Measurements from ENCODE around the gene SENP5.

The SENP5 gene

DNA sequence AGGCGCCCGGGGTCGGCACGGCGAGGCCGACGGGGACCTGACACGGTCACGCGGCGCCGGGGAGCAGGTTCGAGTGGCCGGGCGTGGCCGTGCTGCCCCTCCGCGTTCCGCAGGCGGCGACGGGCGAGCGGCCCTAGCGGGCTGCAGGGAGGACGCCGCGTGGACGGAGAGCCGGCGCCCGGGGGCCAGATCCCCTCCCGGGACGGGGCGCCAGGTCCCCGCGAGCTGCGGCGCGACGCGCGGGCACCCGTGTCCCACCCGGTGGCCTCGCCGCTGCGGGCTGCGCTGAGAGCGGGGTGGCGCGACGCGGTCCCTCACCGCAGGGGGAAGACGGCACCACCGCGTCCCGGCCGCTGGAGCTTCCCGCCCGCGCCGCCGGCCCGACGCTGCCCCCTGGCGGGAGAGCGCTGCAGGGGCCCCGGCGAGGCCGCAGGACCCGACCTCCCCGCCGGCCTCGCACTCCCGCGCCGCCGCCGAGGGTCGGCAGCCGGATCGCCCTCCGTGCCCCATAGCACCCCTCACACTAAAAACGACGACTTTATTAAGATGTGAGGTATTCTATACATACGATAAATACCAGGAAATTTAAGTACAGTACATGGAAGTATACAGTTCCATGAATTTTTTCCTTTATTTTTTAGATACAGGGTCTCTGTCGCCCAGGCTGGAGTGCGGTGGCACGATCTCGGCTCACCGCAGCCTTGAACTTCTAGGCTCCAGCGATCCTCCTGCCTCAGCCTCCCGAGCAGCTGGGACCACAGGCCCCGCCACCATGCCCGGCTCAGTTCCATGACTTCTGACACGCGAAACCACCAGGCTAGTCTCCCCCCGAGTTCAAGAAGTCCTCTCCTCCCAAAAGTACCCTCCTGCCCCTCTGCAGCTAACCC is 102.2 kb downstream of the SENP5 start:
- Histone ChIP-seq H3K36me3 (ENCODE audit: control insufficient read depth in 2 of 2, insufficient read depth in 2 of 2, low read length in 2 of 2) (peaks cover 0 to 3% of the 10 kb centered on the region in 2 donors), H3K27ac (ENCODE audit: low read length) (no peak overlapping the region), H3K4me3 (ENCODE audit: low read length in 2 of 2) (peak overlapping the region; percentile 67 to 81), H3K27me3 (ENCODE audit: control insufficient read depth in 1 of 2, insufficient read depth in 2 of 2, low read length in 2 of 2) (no peaks in the 10 kb centered on the region), H3K4me1 (ENCODE audit: control insufficient read depth, insufficient read depth, low read length) (peaks cover 20% of the 10 kb centered on the region), H3K9ac (ENCODE audit: low read length in 2 of 2) (peak overlapping the region; percentile 29 to 55), H3K9me3 (ENCODE audit: control insufficient read depth in 2 of 2, low read length in 2 of 2) (no peaks in the 10 kb centered on the region)

DNA sequence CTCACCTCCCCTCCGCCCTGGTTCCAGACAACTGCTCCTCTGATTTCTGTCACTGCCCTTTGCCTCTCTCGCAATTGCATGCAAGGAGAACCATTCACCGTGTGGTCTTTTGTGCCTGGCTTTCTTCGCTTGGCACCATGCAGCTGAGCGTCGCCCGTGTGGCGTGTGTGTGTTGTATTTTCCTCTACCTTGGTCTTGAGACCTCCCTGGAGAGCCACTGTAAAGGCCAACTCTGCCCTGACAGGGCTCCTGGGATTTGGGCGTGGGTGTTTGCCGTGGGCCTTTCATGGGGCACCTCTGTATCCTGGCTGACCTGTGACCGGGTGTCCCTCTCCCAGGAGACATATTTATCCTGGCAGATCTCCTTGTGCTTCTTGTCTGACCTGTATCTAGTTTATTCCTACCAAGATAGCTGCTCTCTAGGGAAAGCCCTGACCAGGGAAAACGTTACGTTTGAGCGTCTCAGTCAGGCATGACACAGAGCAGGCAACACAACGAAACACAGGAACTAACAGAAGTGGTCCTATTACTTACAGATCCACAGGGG is 102.9 kb downstream of the SENP5 start:
- no peak overlapping the region for H3K27ac ChIP-seq (ENCODE audit: low read length)
- no peak overlapping the region for H3K4me3 ChIP-seq (ENCODE audit: low read length in 2 of 2)
- H3K9me3 ChIP-seq (ENCODE audit: control insufficient read depth in 2 of 2, low read length in 2 of 2): no peaks in the 10 kb centered on the region
- H3K36me3 ChIP-seq (ENCODE audit: control insufficient read depth in 2 of 2, insufficient read depth in 2 of 2, low read length in 2 of 2): no peaks in the 10 kb centered on the region
- H3K9ac ChIP-seq (ENCODE audit: low read length in 2 of 2): no peak overlapping the region
- H3K27me3 ChIP-seq (ENCODE audit: control insufficient read depth in 1 of 2, insufficient read depth in 2 of 2, low read length in 2 of 2): no peaks in the 10 kb centered on the region
- H3K4me1 ChIP-seq (ENCODE audit: control insufficient read depth, insufficient read depth, low read length): peaks cover 20% of the 10 kb centered on the region

DNA sequence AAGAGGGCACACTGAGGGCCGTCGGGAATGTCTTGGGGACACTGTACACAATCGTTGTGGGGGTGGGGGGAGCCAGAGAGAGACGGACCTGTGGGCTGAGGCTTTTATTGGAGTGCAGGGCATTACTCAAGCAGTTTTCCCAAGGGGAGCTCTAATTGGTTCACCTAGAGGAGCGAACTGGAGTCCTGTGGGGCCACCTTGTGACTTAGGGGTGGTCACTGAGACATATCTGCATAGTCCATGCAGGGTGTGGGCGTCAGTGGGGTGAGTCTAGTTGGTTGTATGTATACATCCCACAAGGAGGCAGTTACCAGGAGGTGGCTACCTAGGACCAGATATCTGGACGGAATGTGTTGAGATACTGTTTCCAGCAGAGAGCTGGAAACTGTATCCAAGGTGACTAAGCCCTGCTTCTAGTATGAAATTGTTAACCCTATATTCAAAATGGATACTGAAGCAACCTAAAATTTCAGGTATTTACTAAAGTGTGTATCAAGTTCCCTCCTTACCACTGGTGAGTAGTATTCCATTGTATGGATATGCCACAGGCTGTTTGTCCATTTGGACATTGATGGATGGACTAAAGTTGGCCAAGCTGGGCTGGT is 103.5 kb downstream of the SENP5 start:
- Histone ChIP-seq H3K4me1 (ENCODE audit: control insufficient read depth, insufficient read depth, low read length) (peaks cover 20% of the 10 kb centered on the region), H3K4me3 (ENCODE audit: low read length in 2 of 2) (no peak overlapping the region), H3K36me3 (ENCODE audit: control insufficient read depth in 2 of 2, insufficient read depth in 2 of 2, low read length in 2 of 2) (no peaks in the 10 kb centered on the region), H3K9me3 (ENCODE audit: control insufficient read depth in 2 of 2, low read length in 2 of 2) (no peaks in the 10 kb centered on the region), H3K27me3 (ENCODE audit: control insufficient read depth in 1 of 2, insufficient read depth in 2 of 2, low read length in 2 of 2) (no peaks in the 10 kb centered on the region), H3K9ac (ENCODE audit: low read length in 2 of 2) (no peak overlapping the region), H3K27ac (ENCODE audit: low read length) (no peak overlapping the region)

DNA sequence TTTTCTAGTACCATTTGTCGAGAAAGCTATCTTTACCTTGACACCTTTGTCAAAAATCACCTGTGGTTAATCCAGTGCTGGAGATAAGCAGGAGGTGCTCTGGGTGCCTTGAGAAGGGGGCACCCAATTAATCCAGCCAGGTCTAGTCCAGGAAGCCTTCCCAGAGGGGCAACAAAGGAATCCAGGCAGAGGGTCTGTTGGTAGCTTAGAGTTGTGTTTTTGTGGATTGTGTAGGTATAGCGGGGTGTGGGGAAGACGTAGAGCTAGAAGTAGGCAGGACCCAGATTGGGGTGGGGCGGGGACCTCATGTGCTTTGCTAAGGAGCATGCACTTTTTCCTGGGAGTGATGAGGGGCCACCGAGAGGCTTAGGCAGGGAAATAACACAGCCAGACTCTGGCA is 106.9 kb downstream of the SENP5 start:
- peaks cover 0 to 3% of the 10 kb centered on the region in 2 donors for H3K27me3 ChIP-seq (ENCODE audit: control insufficient read depth in 1 of 2, insufficient read depth in 2 of 2, low read length in 2 of 2)
- no peak overlapping the region for H3K4me3 ChIP-seq (ENCODE audit: low read length in 2 of 2)
- H3K4me1 ChIP-seq (ENCODE audit: control insufficient read depth, insufficient read depth, low read length): peaks cover 4% of the 10 kb centered on the region
- H3K9ac ChIP-seq (ENCODE audit: low read length in 2 of 2): no peak overlapping the region
- no peaks in the 10 kb centered on the region for H3K36me3 ChIP-seq (ENCODE audit: control insufficient read depth in 2 of 2, insufficient read depth in 2 of 2, low read length in 2 of 2)
- H3K9me3 ChIP-seq (ENCODE audit: control insufficient read depth in 2 of 2, low read length in 2 of 2): no peaks in the 10 kb centered on the region
- no peak overlapping the region for H3K27ac ChIP-seq (ENCODE audit: low read length)

DNA sequence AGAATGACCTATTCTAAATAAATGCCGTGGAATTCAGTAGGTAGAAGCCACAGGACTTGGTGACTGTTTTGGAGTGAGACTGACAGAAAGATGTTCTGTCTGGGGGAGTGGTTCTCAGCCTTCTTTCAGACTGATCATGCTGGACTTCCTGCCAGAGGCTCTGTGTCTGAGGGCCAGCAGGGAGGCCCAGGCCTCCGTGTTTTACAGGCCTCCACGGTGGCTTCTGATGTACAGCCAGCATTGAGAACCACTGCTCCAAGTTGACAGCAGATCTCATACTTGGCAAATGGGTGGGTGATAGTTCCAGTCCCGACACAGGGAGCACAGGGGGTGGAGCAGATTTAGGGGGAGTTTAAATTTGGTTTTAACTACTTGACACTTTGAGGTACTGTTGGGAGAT is 107.6 kb downstream of the SENP5 start:
- H3K27ac ChIP-seq (ENCODE audit: low read length): no peak overlapping the region
- peaks cover 0 to 3% of the 10 kb centered on the region in 2 donors for H3K27me3 ChIP-seq (ENCODE audit: control insufficient read depth in 1 of 2, insufficient read depth in 2 of 2, low read length in 2 of 2)
- no peaks in the 10 kb centered on the region for H3K36me3 ChIP-seq (ENCODE audit: control insufficient read depth in 2 of 2, insufficient read depth in 2 of 2, low read length in 2 of 2)
- no peak overlapping the region for H3K9ac ChIP-seq (ENCODE audit: low read length in 2 of 2)
- no peaks in the 10 kb centered on the region for H3K9me3 ChIP-seq (ENCODE audit: control insufficient read depth in 2 of 2, low read length in 2 of 2)
- H3K4me3 ChIP-seq (ENCODE audit: low read length in 2 of 2): no peak overlapping the region
- no peaks in the 10 kb centered on the region for H3K4me1 ChIP-seq (ENCODE audit: control insufficient read depth, insufficient read depth, low read length)

DNA sequence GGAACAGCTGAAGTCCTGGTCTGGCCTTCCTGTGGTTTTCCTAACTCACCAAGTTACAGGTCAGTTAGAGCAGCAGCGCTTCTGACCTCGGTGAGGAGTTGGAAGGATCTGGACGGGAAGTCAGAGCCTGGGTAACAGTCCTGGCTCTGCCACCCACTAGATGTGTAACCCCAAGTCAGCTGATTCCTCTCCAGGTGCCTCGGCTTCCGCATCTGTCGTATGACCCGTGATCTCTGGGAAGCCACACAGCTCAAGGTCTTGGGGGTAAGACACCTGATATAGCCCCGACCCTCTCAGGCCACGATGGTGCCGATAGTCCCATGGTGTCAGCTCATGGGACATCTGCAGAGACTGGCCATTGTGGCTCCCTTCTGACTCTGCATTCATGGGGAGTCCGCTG is 109.2 kb downstream of the SENP5 start:
- no peak overlapping the region for H3K9ac ChIP-seq (ENCODE audit: low read length in 2 of 2)
- H3K4me3 ChIP-seq (ENCODE audit: low read length in 2 of 2): no peak overlapping the region
- no peaks in the 10 kb centered on the region for H3K36me3 ChIP-seq (ENCODE audit: control insufficient read depth in 2 of 2, insufficient read depth in 2 of 2, low read length in 2 of 2)
- no peak overlapping the region for H3K27ac ChIP-seq (ENCODE audit: low read length)
- H3K4me1 ChIP-seq (ENCODE audit: control insufficient read depth, insufficient read depth, low read length): no peaks in the 10 kb centered on the region
- peaks cover 0 to 3% of the 10 kb centered on the region in 2 donors for H3K27me3 ChIP-seq (ENCODE audit: control insufficient read depth in 1 of 2, insufficient read depth in 2 of 2, low read length in 2 of 2)
- no peaks in the 10 kb centered on the region for H3K9me3 ChIP-seq (ENCODE audit: control insufficient read depth in 2 of 2, low read length in 2 of 2)

DNA sequence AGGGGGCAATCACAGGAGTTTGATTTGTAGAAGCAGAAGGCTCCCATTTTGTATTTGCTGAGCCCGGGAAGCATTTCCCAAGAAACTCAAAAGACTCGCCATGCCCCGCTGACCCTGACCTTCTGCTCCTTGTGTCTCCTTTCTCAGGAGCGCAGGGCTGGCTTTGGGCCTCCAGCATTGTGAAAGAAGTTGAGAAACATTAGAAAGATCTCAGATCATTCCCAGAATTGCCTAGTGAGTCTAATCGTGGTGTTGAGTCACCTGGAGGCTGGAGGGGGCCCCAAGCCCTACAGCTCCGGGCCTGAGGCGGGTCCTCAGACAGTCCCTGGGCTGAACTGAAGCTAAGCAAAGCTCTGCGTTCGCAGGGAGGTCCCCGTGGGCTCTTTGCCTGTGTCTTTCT is 111.8 kb downstream of the SENP5 start:
- H3K27ac ChIP-seq (ENCODE audit: low read length): no peak overlapping the region
- H3K36me3 ChIP-seq (ENCODE audit: control insufficient read depth in 2 of 2, insufficient read depth in 2 of 2, low read length in 2 of 2): no peaks in the 10 kb centered on the region
- H3K27me3 ChIP-seq (ENCODE audit: control insufficient read depth in 1 of 2, insufficient read depth in 2 of 2, low read length in 2 of 2): peaks cover 0 to 3% of the 10 kb centered on the region in 2 donors

DNA sequence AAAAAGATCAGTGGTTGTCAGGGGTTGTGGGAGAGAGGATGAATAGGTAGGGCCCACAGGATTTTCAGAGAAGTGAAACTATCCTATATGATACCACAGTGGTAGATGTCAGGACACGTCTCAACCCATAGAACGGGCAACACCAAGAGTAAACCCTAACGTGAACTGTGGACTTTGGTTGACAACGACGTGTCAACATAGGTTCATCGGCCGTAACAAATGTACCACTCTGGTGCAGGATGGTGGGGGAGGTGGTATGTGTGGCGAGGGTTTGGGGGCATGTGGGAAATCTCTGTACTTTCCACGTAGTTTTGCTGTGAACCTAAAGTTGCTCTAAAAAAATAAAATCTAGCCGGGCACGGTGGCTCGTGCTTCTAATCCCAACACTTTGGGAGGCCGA is 113.9 kb downstream of the SENP5 start:
- Histone ChIP-seq H3K27ac (ENCODE audit: low read length) (no peak overlapping the region), H3K9me3 (ENCODE audit: control insufficient read depth in 2 of 2, low read length in 2 of 2) (no peaks in the 10 kb centered on the region), H3K4me1 (ENCODE audit: control insufficient read depth, insufficient read depth, low read length) (no peaks in the 10 kb centered on the region), H3K36me3 (ENCODE audit: control insufficient read depth in 2 of 2, insufficient read depth in 2 of 2, low read length in 2 of 2) (no peaks in the 10 kb centered on the region), H3K4me3 (ENCODE audit: low read length in 2 of 2) (no peak overlapping the region), H3K27me3 (ENCODE audit: control insufficient read depth in 1 of 2, insufficient read depth in 2 of 2, low read length in 2 of 2) (peaks cover 0 to 3% of the 10 kb centered on the region in 2 donors), H3K9ac (ENCODE audit: low read length in 2 of 2) (no peak overlapping the region)

More for the DNA sequence above, 111.8 kb downstream of the SENP5 start:
- H3K9ac ChIP-seq (ENCODE audit: low read length in 2 of 2): no peak overlapping the region
- no peaks in the 10 kb centered on the region for H3K9me3 ChIP-seq (ENCODE audit: control insufficient read depth in 2 of 2, low read length in 2 of 2)
- H3K4me3 ChIP-seq (ENCODE audit: low read length in 2 of 2): no peak overlapping the region
- H3K4me1 ChIP-seq (ENCODE audit: control insufficient read depth, insufficient read depth, low read length): no peaks in the 10 kb centered on the region

DNA sequence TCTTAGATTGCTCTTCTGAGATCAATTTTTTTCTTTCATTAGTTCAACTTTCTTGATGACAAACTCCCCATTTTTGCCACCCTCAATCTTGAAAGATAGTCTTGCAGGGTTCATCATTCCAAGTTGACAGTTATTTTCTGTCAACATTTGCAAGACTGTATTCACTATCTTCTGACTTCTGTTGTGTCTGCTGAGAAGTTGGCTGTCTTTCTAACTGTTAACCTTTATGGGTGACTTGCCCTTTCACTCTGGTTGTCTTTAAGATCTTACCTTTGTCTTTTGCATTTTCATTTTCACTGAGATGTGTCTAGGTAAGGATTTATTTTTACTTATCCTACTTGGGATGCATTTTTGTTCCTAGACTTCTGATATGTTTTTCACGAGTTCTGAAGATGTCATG is 115.5 kb downstream of the SENP5 start:
- H3K9me3 ChIP-seq (ENCODE audit: control insufficient read depth in 2 of 2, low read length in 2 of 2): no peaks in the 10 kb centered on the region

More for the DNA sequence above, 115.5 kb downstream of the SENP5 start:
- Histone ChIP-seq H3K9ac (ENCODE audit: low read length in 2 of 2) (no peak overlapping the region), H3K4me3 (ENCODE audit: low read length in 2 of 2) (no peak overlapping the region), H3K27ac (ENCODE audit: low read length) (no peak overlapping the region), H3K4me1 (ENCODE audit: control insufficient read depth, insufficient read depth, low read length) (no peaks in the 10 kb centered on the region), H3K36me3 (ENCODE audit: control insufficient read depth in 2 of 2, insufficient read depth in 2 of 2, low read length in 2 of 2) (no peaks in the 10 kb centered on the region), H3K27me3 (ENCODE audit: control insufficient read depth in 1 of 2, insufficient read depth in 2 of 2, low read length in 2 of 2) (peaks cover 0 to 2% of the 10 kb centered on the region in 2 donors)
